ENCODE measurements around the gene PRKAG1. TPM values are rescaled to one million over a fixed set of nuclear protein-coding genes. Genes with fewer than 3 reads are reported as not detected.

The PRKAG1 gene
- total RNA-seq, 1 experiment from 2014 or later = 50.7 TPM

- Histone ChIP-seq H3K4me1 (ENCODE audit: insufficient read depth, low read length, poor library complexity, severe bottlenecking) (peaks cover 16% of the 10 kb centered on the region), H3K9me3 (ENCODE audit: low read depth, low read length, poor library complexity, severe bottlenecking) (no peaks in the 10 kb centered on the region), H3K36me3 (ENCODE audit: insufficient read depth, low read length, poor library complexity, severe bottlenecking) (no peaks in the 10 kb centered on the region), H3K27me3 (replicated peaks; ENCODE audit: insufficient read depth, low read depth, low read length, poor library complexity) (peaks cover 49% of the 10 kb centered on the region), H3K27ac (ENCODE audit: low read depth, low read length, poor library complexity, severe bottlenecking) (no peak overlapping the region), H3K4me3 (ENCODE audit: low read depth, low read length, poor library complexity, severe bottlenecking) (peak overlapping the region; percentile 46)
- ChIA-PET CTCF (interaction anchor here (0.8 kb wide), 1 partner anchor 15 kb away, joined by 4 read pairs; the partner anchor contains the start of gene ARF3), POLR2A (ENCODE audit: low non-redundant PET) (no interaction called here)
- no TSS peak for BruUV-seq (replicated peaks)
- TF ChIP-seq EZH2 (IDR thresholded peaks at IDR 0.05; ENCODE audit: borderline replicate concordance, low read depth, low read length, poor library complexity, severe bottlenecking) = no peak
- intact Hi-C loops (cut with micrococcal nuclease; ENCODE audit: unreplicated experiment) = no loop called here
- DNase-seq (ENCODE audit: low spot score) = no peak
These were observed 46.2 kb downstream of the PRKAG1 start for GRCh38 chr12:48972213-48972951.

GRCh38 chr12:48970702-48971334 lies 47.8 kb downstream of the PRKAG1 start:
- H3K9me3 ChIP-seq (ENCODE audit: low read depth, low read length, poor library complexity, severe bottlenecking) = no peaks in the 10 kb centered on the region
- intact Hi-C loops (cut with micrococcal nuclease; ENCODE audit: unreplicated experiment) = no loop called here
- H3K4me3 ChIP-seq (ENCODE audit: low read depth, low read length, poor library complexity, severe bottlenecking) = peak overlapping the region; percentile 46
- no TSS peak for BruUV-seq (replicated peaks)
- no peak overlapping the region for H3K27ac ChIP-seq (ENCODE audit: low read depth, low read length, poor library complexity, severe bottlenecking)
- TF ChIP-seq CTCF (conservative IDR thresholded peaks at IDR 0.05; ENCODE audit: low read depth, low read length) = no peak
- no peak for TF ChIP-seq EZH2 (IDR thresholded peaks at IDR 0.05; ENCODE audit: borderline replicate concordance, low read depth, low read length, poor library complexity, severe bottlenecking)
- H3K27me3 ChIP-seq (replicated peaks; ENCODE audit: insufficient read depth, low read depth, low read length, poor library complexity) = peaks cover 45% of the 10 kb centered on the region
- ChIA-PET POLR2A (ENCODE audit: low non-redundant PET) (no interaction called here), CTCF (interaction anchor here (0.7 kb wide), 2 partner anchors 90 to 218 kb away, joined by 7 to 11 read pairs; no protein-coding TSS in a partner anchor)
- H3K36me3 ChIP-seq (ENCODE audit: insufficient read depth, low read length, poor library complexity, severe bottlenecking) = no peaks in the 10 kb centered on the region
- H3K4me1 ChIP-seq (ENCODE audit: insufficient read depth, low read length, poor library complexity, severe bottlenecking) = peaks cover 16% of the 10 kb centered on the region
- DNase-seq (ENCODE audit: low spot score) = no peak

GRCh38 chr12:48969833-48970701 lies 48.5 kb downstream of the PRKAG1 start:
- BruUV-seq (replicated peaks) = no TSS peak
- no peak overlapping the region for H3K27ac ChIP-seq (ENCODE audit: low read depth, low read length, poor library complexity, severe bottlenecking)
- H3K4me3 ChIP-seq (ENCODE audit: low read depth, low read length, poor library complexity, severe bottlenecking) = no peak overlapping the region
- H3K27me3 ChIP-seq (replicated peaks; ENCODE audit: insufficient read depth, low read depth, low read length, poor library complexity) = peaks cover 45% of the 10 kb centered on the region
- H3K36me3 ChIP-seq (ENCODE audit: insufficient read depth, low read length, poor library complexity, severe bottlenecking) = no peaks in the 10 kb centered on the region
- intact Hi-C loops (cut with micrococcal nuclease; ENCODE audit: unreplicated experiment) = no loop called here
- no peak for DNase-seq (ENCODE audit: low spot score)
- H3K9me3 ChIP-seq (ENCODE audit: low read depth, low read length, poor library complexity, severe bottlenecking) = no peaks in the 10 kb centered on the region
- ChIA-PET CTCF (no interaction called here), POLR2A (ENCODE audit: low non-redundant PET) (no interaction called here)
- TF ChIP-seq CTCF (conservative IDR thresholded peaks at IDR 0.05; ENCODE audit: low read depth, low read length) (no peak), EZH2 (IDR thresholded peaks at IDR 0.05; ENCODE audit: borderline replicate concordance, low read depth, low read length, poor library complexity, severe bottlenecking) (no peak)
- peaks cover 16% of the 10 kb centered on the region for H3K4me1 ChIP-seq (ENCODE audit: insufficient read depth, low read length, poor library complexity, severe bottlenecking)

Data from A673 (cell line).